ENCODE measurements around the gene SPATA45.

Gene SPATA45

DNA sequence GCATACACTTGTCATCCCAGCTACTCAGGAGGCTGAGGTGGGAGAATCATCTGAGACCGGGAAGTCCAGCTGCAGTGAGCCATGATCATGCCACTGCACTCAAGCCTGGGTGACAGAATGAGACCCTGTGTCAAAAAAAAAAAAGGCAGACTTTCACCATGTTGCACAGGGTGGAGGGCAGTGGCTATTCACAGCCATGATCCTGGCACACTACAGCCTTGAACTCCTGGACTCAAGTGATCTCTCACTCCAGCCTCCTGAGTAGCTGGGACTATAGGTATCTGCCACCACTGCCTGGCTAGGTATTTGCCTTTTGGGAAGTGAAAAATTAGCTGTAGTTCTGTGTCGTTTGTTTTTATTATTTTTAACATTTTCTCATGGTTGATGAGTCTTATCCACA, 19.1 kb downstream of the SPATA45 start:
- DNase-seq (ENCODE audit: low spot score) = no peak

DNA sequence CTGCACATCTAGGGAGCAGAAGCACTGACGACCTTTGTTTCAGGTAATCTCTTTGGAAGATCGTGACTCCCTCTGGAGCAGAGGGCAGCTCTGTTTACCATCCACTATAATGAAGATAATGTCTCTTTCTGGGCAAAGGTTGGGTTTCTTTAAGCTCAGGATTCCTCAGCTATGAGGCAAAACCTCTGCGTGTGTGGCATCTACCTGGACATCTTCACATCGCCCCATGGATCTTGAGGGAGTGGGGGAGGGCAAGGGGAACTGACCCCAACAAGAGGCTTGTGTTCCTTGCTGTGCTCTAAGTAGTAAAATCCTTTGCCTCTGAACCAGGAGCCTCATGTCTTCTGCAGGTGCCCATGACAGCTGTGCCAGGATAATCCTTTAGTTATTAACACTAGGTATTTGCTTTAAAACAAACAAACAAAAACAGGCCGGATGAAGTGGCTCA, 19.6 kb downstream of the SPATA45 start:
- no peak for DNase-seq (ENCODE audit: low spot score)

DNA sequence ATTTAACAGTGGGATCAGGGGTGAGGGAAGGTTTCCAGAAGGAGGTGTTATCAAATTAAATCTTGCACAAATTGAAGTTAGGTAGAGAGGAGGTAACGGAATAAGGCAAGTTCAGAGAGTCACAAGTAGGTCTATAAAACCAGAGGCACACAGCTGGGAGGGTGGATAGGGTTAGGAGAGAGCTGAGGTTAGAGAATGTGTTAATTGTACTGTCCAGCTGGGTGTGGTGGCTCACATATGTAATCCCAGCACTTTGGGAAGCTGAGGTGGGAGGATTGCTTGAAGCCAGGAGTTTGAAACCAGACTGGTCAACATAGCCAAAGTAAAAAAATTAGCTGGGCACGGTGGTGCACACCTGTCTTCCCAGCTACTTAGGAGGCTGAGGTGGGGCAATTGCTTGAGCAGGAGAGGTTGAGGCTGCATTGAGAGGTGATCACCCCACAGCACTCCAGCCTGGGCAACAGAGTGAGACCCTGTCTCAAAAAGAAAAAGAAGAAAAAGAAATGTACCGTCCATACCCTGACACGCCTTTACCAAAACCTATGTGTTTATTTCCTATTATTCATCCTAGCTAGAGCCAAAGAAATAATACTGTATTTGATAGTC, 20.2 kb downstream of the SPATA45 start:
- no peak for DNase-seq (ENCODE audit: low spot score)

DNA sequence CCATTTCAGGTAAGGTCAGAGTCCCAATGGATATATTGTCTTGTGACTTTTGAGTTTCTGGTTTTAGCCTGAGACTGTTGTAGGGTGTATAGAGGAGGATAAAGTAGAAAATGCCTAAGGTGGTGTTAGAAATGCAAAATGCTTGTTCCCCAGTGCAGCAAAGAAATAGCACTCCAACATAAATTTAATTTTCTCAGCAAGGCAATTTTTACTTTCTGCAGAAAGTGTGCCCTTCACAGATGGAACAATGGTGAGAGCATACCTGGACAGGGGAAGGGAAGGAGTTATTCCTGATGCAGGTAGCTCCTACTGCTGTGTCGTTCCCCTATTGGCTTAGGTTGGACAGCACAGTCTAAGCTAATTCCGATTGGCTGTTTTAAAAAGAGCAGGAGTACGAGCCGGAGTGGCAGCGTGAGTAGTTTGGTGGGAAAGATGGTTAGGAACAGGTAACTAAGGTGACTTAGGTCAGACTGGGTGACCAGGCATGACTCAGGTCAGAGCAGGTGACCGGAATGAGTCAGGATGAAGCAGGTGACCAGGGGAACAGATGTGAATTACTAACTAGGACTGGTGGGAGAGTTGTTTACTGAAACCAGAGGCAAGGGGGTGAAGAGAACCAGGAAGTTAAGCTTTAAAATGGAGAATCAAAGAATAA, 21.5 kb downstream of the SPATA45 start:
- DNase-seq (ENCODE audit: low spot score) = no peak

DNA sequence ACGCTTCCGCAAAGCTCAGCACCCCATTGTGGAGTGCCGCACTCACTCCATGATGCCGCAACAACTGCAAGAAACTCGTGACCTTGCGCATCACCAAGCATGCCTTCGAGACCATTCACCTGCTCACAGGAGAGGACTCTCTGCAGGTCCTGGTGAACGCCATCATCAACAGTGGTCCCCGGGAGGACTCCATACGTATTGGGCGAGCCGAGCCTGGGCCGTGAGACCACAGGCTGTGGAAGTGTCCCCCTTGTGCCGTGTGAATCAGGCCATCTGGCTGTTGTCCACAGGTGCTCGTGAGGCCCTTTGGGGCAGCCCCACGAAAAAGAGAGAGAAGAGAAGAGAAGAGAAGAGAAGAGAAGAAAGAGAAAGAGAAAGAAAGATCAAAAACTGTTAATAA, 23.2 kb downstream of the SPATA45 start:
- DNase-seq (ENCODE audit: low spot score) = no peak

DNA sequence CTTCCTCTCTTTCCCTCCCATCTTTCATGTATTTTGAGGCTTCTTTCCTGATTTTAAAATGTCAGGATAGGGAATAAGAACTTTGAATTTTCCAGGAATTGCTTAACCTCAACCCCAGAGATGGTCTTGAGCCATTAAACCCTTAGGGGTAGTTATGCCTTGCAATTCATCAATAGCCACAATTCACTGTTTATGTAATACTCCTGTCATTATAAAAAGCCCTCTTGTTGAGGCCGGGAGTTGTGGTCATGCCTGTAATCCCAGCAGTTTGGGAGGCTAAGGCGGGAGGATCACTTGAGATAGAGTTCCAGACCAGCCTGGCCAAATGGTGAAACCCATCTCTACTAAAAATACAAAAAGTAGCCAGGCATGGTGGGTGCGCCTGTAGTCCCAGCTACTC, 24.5 kb downstream of the SPATA45 start:
- DNase-seq (ENCODE audit: low spot score) = no peak

DNA sequence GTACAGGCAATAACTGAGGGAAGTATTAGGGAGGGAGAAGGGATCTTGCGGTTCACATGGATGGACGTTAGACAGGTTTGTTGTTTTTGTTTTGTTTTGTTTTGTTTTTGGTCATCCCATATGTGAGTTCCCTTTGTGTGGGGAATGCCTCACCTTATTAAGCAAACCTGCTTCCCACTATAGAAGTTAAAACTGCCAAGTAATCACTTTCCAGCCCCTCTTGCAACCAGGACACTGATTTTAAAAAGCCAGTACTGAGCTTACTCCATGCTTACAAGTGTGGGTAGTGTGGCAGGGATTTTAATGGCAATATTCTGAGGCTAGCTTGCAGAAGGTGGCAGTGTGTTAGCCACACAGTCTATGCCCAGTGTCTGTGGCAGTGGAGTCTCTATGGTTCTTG, 26.5 kb downstream of the SPATA45 start:
- DNase-seq (ENCODE audit: low spot score) = no peak

DNA sequence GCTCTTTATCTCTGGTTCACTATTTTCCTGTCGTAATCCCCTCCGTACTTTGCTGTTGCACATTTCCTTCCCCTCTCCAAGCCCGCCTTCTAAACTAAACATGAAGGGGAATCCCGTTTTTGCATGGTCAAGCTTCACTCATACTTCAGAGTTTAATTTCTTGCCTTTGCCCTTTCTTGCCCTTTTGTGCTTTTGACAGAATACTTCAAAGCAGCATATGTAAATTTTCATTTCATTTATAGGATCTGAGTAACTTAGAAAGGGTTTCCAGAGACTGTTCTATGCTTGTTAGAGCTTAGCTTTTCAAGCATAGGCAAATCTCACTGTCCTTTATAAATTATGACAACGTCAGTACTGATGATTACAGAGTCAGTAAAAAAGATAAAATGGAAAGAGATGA, 27.7 kb downstream of the SPATA45 start:
- no peak for DNase-seq (ENCODE audit: low spot score)

DNA sequence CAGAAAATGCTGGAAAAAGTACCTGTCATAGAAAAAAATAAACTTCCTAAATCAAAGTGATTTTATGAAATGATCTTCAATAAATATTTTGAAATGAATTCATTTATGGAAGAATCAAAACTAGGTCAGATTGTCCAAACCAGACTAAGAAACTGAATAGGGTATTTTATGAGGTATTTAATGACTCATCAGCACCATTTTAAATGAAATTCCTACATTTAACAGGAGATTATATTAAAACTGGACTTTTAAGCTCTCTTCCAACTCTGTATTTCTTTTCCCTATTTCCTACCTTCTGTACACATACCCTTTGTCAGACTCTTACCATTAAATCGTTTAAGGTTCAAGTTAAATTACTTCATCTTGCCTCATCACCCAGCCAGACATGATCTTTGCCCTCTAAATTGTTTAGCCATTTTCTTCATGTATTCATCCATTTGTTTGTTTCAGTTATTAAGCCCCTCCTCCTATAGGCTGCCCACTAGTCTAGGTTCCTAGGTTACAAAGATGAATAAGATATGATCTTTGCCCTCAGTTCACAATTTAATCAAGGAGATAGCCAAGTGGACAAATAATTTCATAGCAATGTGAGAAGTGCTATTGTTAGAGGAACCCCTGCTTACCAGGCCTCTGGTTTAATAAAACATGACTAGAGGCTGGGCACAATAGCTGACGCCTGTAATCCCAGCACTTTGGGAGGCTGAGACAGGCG, 30.7 kb downstream of the SPATA45 start:
- DNase-seq (ENCODE audit: low spot score) = no peak

DNA sequence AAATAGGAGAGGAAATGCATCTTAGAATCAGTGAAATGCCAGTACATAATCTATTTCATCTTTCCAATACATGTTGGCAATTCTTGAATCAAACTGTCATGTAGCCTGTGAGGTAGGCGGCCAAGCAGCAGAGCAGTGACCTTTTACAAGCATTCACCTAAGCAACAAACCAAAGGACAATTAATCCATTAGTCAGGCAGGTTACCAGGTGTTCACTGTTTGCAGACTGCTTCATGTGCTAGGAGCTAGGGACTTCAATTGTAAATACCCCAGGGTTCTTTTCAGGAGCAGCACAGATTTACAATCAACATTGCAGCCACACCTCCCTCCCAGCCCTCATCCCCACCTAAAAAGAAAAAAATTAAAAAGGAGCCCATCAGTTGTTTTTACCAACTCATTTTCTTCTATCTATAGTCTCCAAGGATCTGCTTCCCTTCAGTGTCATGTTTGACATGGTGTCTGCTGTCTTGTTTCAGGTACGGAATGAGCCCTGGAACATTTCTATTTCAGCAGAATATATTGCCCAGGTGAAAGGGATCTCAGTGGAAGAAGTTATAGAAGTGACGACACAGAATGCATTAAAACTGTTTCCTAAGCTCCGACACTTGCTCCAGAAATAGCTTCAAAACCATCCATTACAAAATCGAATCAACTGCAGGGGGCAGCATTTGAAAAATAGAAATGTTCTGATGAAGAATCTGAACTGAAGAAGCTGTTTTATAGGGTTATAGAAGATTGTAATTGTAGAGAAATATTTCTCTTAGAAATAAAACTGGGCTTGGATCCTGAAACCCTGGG, 32.7 kb downstream of the SPATA45 start:
- DNase-seq (ENCODE audit: low spot score) = no peak

DNA sequence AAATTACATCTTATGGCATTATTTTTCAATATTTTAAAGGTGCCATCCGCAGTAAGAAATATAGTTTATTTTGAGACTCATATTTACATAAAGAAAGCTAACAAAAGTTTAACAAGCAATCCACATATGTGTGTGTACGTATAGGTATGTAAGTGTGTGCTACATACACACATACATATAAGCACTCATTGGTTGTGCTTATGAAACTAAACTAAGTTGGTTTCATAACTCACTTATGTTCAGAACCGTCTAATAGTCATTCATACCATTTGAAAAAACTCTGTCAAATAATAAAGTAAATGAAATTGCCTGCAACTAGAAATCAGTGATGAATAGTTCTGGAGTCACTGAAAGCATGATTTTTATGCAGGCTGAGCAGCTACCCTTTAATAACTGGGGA, 41.7 kb downstream of the SPATA45 start:
- no peak for DNase-seq (ENCODE audit: low spot score)

DNA sequence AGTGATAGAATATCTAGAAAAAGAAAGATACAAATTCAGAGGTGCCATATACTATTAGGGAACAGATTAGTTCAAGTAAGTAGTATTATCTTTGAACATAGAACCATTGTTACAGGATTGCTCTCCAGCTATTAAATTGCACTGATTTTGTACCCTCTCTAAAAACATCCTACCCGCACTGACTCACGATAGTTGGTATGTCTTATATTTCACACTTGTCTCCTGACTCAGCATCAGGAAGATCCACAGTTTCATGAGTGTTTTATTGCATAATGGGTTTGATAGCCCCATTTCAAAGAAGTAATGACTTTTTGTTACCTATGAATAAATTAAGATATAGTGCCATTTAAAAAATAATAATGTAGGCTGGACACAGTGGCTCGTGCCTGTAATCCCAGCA, 49.8 kb downstream of the SPATA45 start:
- no peak for DNase-seq (ENCODE audit: low spot score)

DNA sequence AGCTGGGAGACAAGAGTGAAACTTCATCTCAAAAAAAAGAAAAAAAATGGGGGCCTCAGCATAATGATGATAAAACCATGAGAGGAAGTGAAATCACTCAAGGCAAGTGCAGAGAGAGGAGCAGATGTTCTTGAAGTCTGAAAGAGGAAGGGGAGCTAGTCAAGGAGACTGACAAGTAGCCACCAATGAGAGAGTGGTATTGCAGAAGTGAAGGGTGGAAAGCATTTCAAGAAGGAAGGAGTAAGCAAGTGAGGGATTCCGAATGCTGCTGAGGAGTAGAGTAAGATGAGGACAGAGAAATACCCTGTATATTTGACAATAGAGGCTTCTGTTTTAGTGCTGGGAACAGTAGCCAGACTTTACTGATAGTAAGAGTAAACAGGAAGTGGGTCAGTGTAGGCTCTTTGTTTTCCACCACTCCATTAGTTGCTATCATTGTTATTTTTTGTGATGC, 52.9 kb downstream of the SPATA45 start:
- no peak for DNase-seq (ENCODE audit: low spot score)

DNA sequence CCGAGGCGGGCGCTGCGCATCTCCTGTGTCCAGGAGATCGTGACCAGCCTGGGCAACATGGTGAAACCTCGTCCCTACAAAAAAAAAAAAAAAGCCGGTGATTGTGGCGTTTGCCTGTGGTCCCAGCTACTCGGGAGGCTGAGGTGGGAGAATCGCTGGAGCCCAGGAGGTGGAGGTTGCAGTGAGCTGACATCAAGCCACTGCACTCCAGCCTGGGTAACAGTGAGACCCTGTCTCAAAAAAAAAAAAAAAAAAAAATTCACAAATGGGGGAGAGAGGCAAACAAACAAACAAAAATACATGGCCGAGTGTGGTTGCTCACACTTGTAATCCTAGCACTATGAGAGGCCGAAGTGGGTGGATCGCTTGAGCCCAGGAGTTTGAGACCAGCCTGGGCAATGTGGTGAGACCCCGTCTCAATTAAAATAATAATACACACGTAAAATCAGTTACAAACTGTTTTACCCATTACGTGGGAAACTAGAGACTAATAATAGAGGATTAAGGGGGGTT, 55.0 kb downstream of the SPATA45 start:
- no peak for DNase-seq (ENCODE audit: low spot score)

DNA sequence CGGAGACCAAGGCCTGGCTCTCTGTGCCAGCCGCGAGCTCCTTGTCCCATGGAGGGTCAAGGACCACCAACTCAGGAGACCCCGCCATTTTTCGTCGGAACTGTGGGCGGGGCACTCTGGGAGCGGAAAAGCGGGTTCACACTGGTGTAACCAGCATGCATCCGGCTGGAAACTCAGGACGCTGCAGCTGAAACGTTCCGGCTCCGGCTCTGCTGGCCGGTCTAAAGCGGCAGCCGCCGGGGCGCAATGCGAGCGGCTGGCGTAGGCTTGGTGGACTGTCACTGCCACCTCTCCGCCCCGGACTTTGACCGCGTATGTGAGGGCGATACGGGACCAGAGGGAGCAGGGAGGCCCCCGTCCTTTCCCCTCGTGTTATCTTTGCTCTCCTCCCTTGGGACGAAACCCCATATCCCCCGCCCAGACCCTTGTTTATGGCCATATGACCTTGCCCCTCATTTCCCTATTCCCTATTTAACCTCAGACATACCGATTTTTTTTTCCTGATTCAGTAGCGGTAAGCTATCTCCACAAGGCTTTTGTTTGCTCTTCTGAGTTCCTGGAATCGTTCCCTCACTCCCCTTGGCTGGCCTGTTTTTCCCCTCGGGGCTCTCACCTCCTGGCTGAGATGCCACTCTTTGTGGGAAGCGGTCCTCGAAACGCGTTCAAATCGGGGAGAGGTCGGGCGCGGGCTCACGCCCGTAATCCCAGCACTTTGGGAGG, 55.6 kb downstream of the SPATA45 start, which contains the start of the genes NSL1 and TATDN3:
NSL1 (minus strand) TSS at position 102 of the 720 bp plus-strand sequence; CDS start at position 88, 14 bp downstream.
TATDN3 (plus strand) TSS at position 219 of the 720 bp plus-strand sequence; CDS start at position 247, 28 bp downstream.
- DNase-seq (ENCODE audit: low spot score) = peak; percentile 87

DNA sequence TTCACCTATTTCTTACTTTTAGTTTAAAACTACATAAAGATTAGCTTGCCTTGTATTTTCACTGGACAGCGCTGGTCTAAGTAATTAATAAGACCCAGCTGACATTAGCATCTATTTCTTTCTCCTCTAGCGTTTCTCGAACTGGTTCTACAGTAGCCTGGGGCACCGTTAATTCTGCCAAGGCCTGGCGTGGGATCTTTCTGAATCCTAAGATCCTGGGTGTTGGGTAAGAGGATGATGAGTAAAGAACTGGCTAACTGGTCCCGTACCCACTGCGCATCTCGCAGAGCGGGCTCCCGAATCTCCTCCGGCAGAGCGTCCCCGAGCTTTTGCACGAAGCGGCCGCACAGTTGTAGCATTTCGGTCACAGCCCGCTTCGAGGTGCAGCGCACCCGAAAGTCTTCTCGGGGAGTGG, 56.2 kb downstream of the SPATA45 start:
- DNase-seq (ENCODE audit: low spot score) = peak; percentile 92

DNA sequence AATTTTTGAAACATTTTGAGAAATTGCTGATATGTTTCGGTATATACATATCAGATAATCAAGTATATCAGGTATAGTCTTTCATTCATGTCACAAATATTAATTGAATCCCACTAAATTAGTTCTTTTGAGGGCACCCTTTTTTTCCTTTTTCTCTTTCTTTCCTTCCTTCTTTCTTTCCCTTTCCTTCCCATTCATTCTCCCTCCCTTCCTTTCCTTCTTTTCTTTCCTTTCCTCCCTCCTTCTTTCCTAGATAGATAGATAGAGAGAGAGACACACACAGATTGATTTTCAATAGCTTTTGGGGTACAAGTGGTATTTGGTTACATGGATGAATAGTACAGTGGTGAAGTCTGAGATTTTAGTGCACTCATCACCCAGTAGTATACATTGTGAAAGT, 61.6 kb downstream of the SPATA45 start:
- no peak for DNase-seq (ENCODE audit: low spot score)

DNA sequence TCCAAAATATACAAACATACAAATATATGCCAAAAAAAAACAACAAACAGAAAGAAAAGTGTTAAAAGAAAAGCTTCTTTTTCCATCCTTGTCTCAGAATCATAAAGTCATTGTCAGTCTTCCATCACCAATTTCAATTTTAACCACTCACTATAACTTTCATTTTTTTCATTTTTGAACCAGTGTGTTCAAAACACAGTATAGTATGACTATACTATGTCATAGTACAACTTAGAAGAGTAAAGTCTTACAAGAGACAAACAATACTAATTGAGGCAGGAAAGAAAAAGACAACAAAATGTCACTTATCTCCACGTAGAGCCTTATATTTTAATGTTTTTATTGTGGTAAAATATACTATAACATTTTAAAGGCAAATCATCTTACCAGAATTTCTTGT, 63.5 kb downstream of the SPATA45 start:
- no peak for DNase-seq (ENCODE audit: low spot score)

DNA sequence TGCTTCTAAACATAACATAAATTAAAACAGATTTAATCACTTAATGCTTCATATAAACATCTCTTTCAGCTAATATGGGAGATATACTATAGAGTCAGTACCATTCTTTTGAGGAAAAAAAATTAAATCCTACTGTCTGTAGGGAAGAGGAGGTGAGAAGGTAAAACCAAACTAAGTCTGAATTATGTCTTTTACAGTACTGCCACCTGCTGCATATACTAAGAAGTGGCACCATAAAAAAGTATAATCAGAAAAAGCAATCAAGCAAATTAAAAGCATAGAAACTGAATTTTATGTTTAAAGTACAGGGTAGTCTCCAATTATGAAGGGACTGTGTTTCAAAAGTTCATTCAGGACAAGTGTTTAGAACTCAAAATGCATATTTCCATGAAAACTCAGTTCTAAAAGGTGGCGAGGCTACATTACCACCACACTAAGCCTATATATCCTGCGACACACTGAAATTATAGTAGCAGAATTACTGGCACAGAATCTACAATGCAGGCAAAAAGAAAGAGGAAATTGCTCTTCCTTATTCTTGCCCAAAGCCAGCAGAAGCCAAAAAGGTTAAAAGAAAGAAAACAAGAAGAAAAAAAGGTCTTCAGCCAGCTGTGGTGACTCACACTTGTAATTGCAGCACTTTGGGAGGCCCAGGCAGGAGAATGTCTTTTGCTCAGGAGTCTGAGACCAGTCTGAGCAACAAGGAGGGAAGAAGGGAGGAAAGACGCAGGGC, 64.9 kb downstream of the SPATA45 start:
- DNase-seq (ENCODE audit: low spot score) = peak; percentile 68

DNA sequence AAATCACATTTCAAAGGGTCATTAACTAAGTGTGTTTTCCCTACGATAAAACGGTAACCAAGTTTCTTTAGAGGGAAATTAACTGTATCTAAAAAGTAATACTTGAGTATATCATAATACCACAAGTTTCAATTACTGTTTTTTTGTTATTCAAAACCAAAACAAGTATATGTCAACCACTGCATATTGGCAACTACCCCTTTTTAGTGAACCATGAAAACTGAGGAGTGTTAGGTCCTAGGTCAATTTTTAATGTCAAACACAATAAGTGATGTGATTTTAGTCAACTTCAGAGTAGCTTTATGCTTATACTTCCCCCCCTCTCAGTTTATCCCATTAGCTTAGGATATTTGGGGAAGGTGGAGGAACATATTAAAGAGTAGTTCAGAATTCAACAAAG, 66.2 kb downstream of the SPATA45 start:
- DNase-seq (ENCODE audit: low spot score) = no peak

DNA sequence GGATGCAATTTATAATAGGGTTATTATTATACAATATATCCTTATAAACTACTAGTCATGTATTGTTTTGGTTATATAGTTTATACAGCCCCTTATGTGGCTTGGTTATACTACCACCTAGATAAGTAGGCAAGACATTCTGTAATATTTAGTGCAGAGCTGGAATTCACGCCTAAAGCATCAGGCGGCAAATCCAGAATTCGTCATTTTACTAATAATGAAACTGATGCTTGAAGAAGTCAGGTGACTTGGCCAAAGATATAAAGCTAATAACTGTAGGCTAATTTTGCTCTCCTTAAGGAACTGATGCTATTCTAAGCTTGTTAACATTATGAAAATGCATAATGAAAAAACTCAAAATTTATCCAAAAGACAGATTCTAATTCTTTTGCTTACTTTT, 66.7 kb downstream of the SPATA45 start:
- no peak for DNase-seq (ENCODE audit: low spot score)
